GM08714 (cell line): ENCODE measurements around the gene ENO2.

ENCODE experiments used
- H3K4me3 ChIP-seq: fragments of 200-500 bp; sonication (Bioruptor generic); 2 replicates; pipeline ENCODE4 v1.5.1; 2014; ENCODE audit warnings: mild to moderate bottlenecking, low read length, inconsistent platforms
- ZNF274 ChIP-seq: IDR thresholded peaks from 2 replicates; pipeline ENCODE4 v1.6.1; 2012; ENCODE audit warnings: mild to moderate bottlenecking, low read depth, low read length

Gene ENO2

GRCh38 chr12:6970096-6970527 lies 55.7 kb downstream of the ENO2 start:
- peak overlapping the region; percentile 93 for H3K4me3 ChIP-seq
- no peak for TF ChIP-seq ZNF274
